COLO668 (cell line): Measurements from ENCODE around the gene PAOX.
"Not testable (repeated sequence)": the region's sequence is repeated elsewhere in the genome, so short reads cannot be mapped to it uniquely, and the experiment has no call there.

Experiments
- DNase-seq: peaks from one replicate; lab custom pipeline; 2025; ENCODE audit not compliant: unreplicated experiment; lab: John Stamatoyannopoulos, UW

PAOX gene

GRCh38 chr10:133432789-133433188 lies 53.7 kb downstream of the PAOX start:
- not testable (repeated sequence) for DNase-seq

GRCh38 chr10:133438711-133439273 lies 59.7 kb downstream of the PAOX start:
- no peak for DNase-seq

- no peak for DNase-seq
Observed at GRCh38 chr10:133439517-133440461, 60.7 kb downstream of the PAOX start.

- DNase-seq, result no peak
Observed at GRCh38 chr10:133440633-133441285, 61.7 kb downstream of the PAOX start.
